Keratinocyte (primary cell): ENCODE results near the gene LRRC2.

Source experiments
- CTCF ChIP-seq, 3 experiments: IDR thresholded peaks in 1 of 3; conservative IDR thresholded peaks in 1 of 3; optimal IDR thresholded peaks in 1 of 3; 2 replicates in 2 of 3; 3 replicates in 1 of 3; pipeline versions ENCODE3 to v1.5.1; 2011; ENCODE audit warnings: low read length in 3 of 3, mild to moderate bottlenecking in 3 of 3, moderate library complexity in 2 of 3, control low read depth in 1 of 3, inconsistent platforms in 1 of 3; ENCODE audit not compliant: insufficient read depth in 2 of 3; ENCODE audit errors: extremely low read depth in 1 of 3
- EZH2 ChIP-seq: IDR thresholded peaks from one replicate; pipeline ENCODE4 v1.6.1; 2012; ENCODE audit warnings: inconsistent platforms, mild to moderate bottlenecking, low read length, moderate library complexity

- TF ChIP-seq CTCF (optimal IDR thresholded peaks at IDR 0.05 in 1 of 3, IDR thresholded peaks at IDR 0.05 in 1 of 3, conservative IDR thresholded peaks at IDR 0.05 in 1 of 3; ENCODE audit: extremely low read depth in 1 of 3, insufficient read depth in 2 of 3, low read length in 3 of 3) (no peak), EZH2 (no peak)
These were observed 82.3 kb downstream of the LRRC2 start for GRCh38 chr3:46483825-46484224.
